GM18909 (cell line): Measurements from ENCODE around the gene SHB.

ENCODE experiments used
- ATAC-seq: cut with Tn5 transposase; IDR thresholded peaks from one replicate; pipeline ENCODE4 v1.9.1; 2021; ENCODE audit warnings: mild to moderate bottlenecking; ENCODE audit not compliant: unreplicated experiment, poor library complexity

SHB gene

DNA sequence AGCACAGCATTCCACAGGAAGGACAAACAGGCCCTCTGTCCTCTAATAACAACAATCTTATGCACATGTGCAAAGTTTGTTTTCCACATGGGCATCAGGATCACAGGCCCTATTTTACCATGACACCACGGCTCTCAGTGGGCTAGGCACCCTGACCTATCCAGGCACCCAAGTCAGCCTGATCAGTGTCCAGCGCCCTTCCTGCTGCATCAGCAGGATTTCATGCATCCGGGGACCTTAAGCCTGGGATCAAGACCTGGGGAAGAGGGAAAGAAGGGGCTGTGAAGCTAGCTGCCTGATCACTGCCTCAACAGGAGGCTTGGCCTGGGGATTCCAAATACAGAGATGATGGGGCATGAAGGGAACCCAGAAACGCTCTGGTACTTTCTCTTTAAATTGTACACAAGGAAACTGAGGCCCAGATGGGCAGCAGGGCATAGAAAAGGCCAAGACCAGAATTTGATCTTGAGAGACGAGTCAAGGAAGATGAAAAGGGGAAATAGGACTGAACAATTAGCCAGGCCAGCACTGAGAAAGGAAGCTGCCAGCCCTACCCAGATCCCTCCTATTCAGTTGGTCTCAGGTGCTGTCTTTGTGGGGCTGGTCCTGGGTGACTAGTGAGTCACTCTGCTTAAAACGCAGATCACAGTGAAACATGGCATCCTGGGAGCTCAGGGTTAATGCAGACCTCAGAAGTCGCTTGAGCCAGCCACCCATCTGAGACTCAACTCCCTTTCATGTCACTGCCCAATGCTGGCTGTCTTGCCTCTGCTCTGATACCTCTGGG is 57.9 kb downstream of the SHB start:
- ATAC-seq, result no peak

DNA sequence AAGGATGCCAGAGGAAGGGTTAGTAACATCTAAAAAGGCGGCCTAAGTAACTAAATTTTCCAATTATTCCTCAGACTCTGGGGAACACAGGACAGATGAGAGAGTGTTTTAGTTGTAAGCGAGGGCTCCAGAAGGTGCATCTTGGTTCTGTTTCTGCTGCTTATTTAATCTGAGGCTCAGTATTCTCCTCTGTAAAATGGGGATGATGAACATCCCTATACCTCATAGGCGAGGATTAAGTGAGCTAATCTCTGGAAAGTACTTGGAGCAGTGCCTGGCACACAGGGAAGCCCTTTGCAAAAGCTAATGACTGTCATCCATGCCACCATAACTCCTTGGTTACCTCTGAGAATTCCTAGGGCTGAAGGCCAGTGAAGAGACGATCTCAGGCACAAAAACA is 59.0 kb downstream of the SHB start:
- no peak for ATAC-seq

DNA sequence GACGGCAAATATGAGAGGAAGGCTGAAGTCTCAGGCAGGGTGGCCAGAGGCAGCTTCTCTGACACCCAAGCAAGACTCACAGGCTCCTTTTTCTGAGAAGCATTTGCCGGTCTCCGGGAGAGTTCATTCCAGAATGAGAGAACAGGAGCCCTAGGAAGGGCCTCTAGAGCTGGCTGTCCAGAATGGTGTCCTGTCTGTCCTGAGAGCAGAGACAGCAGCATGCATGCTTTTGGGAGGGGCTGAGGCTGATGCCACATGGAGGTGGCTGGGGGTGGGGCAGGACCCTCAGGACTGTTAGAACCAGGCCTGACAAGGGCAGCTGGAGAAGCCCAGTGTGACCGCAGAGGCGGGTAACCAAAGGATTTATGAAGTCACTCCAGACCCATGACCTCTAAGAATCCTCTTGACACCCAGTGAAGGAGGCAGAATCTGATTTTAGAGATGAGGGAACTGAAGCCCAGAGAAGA is 60.0 kb downstream of the SHB start:
- no peak for ATAC-seq

DNA sequence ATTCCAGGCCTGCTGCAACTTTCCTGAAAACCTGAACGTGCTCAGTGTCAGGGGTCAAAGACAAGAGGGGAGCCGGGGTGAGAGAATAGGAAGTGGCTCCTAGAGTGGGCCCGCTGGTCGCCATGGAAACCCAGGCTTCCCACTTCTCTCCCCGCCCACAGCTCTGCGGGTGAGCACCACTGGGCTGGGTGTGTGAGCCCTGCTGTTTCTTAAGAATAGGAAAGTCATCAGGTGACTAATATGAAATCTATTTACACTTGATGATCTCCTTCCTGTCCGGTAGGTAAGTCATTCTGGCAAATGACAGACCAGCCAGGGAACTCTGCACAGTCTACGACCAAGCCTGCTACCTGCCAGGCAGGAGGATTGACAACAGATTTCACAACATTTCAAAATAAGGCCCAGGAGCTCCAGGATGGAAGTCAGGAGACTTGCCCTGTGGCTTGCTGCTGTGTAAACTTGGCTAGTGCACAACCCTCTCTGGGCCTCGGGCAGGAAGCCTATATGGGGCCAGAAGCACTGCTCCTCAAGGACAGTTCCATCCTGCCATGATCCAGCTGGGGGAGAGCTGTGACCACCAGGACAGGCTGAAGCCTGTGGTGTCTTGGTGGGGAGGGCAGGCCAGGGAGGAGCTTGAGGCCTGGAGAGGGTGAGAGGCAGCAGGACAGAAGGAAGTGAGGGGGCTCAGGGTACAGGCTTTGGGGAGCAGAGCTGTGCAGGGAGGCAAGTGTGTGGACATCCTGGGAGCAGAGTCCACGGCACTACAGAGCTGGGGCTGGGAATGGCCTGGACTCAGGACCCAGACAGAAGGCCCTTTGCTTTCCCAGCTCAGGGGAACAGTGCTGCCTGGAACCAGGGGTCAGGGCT is 60.6 kb downstream of the SHB start:
- ATAC-seq, result peak; percentile 87

DNA sequence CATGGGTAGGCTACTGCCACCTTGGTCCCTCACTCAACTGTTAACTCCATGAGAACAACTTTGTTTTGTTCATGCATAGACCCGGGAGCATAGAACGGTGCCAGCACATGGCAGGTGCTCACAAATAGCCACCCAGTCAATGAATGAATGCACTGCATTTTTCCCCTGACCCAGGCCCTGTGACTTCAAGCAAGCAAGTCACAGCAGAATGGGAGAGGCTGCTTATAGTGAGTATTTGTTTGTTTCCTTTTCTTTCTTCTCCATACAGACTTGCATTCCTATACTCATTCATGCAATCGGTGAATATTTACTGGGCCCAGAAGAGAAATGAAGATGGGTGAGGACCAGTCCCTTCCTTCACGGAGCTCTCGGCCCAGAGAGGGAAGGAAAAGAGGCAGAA is 62.0 kb downstream of the SHB start:
- no peak for ATAC-seq

DNA sequence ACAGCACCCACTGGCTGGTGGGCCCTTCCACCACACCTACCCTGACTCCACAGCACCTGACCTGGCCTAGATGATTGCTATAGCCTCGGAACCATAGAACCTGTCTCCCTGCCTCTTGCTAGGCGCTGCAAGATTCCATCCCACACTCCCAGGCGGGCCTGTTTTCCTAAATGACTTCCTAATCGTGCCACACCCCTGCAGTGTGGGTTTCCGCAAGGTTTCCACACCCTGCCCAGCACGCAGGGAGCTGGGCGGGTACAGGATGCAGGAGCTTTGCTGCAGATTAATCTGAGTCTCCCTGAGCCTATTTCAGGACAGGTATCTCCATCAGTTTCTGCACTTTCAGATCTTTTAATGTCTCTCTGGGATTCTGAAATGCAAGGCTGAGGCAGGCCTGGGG is 62.9 kb downstream of the SHB start:
- no peak for ATAC-seq

DNA sequence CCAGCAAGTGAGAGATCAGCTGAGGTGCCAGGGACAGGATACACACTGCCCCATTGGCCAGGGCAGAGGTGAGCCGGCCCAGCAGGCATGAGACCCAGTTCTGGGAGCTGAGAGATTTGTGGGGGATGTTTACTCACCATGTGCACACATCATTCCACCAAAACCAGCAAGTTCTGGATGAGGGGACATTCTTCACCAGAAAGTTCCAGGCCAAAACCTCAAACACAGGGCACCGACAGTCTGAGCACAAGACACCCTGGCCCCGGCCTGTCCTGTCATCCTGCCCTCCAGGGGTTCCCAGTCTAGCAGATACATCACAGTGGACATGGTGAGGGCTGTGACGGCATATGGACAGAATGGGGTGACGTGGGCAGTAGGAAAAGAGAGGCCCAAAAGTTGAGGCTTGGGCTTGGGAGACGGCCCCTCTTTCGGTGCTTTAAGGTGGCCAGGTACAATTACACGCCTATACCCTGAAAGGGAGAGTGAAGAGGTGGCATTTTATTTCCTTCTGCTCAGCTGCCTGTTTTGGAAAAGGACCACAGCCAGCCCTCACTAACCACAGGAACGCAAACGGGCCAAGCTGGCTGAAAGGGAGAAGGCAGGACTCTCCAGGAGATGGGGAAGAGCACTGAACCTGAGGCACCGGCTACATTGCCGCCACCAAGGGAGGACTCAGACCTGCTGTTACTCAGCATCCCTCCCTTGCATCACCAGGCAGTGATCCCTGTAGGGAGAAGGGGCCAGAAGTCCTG is 64.0 kb downstream of the SHB start:
- ATAC-seq, result no peak

DNA sequence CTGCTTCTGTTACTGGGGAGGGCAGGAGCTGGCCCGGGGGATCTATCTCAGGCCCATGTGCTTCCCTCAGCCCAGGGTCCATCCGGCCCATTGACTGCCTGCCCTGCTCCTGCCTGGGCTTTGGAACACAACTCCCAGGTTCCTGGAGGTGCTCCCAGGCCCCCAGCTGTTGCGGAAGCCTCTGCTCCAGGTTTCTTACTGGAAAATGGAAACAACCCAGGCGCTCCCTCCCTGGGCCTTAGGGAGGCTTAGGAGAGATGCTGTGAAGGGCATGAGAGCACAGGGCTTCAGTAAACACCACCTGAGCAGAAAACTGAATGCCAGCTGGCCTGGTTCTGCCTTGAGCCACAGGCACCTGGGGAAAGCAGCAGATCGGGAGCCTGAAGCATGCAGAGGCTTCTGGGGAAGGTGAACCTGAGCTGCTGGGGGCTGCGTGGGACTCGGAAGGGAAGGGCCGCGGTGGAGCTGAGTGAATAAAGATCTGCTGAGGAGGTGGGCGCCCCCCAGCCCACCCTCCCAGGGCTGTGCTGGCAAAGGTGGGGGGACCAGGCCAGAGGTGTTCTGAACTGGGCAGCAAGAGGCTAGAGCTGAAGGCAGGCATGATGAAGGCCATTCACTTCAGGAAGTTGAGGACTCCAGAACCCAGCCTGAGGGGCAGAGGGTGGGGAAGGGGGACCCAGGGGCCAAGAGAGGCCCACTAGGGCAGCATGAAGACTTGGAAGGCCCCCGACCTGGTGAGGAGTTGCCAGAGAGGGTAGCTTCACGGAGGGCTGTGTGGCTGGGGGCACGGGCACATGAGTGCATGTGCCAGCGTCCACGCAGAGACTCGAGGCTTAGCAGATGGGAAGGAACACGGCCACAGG is 64.8 kb downstream of the SHB start:
- ATAC-seq, result no peak

DNA sequence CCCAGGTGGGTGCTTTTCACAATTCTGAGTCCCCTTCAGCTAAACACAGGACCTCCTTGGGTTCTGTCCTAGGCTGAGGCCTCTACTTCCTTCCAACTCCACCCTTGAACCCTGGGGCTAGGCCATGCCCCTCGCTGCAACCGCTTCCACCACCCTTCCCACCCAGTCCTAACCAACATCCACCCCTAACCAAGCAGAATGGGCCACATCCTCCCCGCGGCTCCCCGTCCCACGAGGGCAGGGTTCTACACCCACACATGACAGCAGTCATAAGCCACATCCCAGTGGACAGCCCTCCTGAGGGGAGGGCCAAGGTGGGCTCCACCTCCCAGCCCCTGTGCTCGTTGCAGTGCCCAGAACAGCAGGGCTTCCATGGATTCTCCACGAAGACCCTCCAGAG is 65.8 kb downstream of the SHB start:
- no peak for ATAC-seq

DNA sequence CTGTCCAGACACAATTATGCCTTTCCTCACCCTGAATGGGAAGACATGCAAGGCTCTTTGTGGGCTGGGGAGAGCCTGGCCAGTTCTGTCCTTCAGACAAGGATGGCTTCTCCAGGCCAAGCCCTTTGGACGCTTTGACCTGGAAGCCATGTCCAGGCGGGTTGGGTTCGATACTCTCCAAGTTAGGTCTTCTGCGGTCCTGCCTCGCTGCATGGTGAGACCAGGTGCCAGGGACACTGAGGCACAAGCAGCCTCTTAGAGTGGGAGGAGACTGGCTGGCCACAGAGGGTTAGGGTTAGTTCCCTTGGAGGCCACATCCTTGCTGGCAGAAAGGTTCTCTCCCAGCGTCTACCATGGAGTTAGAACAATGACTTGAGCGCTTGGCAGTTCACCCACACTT is 67.6 kb downstream of the SHB start:
- no peak for ATAC-seq

DNA sequence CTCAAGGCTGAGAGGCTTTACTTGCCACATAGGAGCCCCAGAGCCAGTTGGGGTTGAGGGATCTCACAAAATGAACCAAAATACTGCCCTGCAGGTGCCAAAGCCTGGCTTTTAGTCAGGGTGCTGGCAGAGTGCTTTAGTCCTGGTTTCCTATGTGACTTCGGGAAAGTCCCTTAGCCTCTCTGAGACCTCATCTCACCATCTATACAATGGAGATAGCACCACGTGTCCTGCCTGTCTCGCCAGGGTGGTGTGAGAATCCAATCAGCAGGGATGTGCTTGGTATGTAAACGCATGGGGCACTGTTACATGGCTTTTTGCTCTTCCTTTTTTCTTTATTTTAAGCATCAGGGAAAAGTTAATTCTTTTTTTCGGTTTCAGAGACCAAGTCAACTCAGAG is 68.3 kb downstream of the SHB start:
- no peak for ATAC-seq

DNA sequence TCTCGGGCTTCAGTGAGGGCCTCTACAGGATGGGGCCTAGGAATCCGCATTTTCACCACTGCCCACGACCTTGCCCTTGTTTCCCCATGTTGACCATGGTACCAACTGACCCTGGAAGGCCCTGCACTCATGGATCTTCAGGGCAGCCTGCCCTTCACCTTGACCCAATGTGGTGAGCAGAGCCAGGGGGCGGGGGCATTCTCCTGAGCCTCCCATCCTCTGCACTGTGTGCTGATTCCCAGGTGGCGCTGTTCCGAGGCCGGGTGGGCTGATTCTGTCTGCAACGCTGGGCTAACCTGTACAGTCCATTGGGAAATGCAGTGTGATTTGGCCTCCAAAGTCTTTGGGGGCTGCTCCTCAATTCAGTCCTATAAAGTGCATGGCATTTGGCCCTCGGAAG is 68.7 kb downstream of the SHB start:
- ATAC-seq, result no peak

DNA sequence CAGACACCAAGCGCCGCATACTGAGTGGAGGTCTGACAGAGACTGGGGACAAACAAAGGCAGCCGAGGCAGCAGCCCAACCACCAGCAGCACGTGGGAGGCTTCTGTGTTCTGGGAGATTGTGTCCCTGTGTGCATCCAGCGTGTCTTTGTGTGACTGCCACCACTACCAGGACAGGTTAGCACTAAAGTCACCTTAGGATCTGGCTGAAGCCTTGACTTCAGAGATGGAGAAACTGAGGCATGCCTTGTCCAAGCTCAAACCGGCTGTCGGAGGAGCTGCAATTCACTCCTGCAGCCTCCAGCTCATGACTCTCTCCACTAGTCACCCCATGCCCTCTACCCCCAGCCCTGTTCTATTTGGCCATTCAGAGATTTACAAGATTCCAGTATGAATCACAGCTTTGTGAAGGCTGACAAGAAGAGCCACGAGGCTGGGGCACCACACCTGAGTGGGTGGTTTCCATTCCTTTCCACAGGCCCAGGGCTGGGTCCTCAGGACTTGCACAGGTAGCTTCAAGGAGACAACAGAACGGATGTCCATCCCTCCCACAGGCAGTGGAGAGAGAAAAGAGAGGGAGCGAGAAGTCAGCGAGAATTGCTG is 69.3 kb downstream of the SHB start:
- no peak for ATAC-seq

DNA sequence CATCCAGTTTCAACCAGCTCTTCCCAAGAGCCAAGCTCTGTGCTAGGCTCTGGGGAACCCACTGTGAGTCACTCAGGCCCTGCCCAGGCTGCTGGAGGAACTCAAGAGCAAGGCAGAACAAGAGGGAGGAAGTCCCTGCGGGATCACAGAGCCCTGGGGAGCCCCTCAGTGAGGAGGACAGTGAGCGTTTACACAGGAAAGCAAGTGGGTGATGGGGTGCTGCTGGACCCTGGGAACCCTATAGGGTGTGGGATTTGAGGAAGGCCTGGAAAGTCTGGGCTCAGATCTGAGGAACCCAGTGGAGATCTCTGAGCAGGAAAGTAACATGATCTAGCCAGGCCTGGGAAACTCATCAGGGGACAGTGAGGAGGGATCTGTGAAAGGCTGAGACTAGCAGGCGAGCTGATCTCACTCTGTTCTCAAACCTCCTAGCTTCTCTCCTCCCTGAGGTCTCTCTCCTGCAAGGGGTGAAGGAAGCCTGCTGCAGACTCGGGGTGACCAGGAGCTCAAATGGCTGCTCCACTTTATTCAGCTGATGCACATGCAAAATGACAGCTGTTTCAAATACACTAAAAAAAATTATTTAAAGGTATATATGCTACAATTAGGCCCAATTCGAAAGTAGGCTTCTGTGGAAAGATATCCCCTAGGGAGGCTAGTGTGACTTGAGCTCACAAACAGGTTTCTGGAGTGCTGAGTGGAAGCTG is 70.0 kb downstream of the SHB start:
- ATAC-seq, result no peak

DNA sequence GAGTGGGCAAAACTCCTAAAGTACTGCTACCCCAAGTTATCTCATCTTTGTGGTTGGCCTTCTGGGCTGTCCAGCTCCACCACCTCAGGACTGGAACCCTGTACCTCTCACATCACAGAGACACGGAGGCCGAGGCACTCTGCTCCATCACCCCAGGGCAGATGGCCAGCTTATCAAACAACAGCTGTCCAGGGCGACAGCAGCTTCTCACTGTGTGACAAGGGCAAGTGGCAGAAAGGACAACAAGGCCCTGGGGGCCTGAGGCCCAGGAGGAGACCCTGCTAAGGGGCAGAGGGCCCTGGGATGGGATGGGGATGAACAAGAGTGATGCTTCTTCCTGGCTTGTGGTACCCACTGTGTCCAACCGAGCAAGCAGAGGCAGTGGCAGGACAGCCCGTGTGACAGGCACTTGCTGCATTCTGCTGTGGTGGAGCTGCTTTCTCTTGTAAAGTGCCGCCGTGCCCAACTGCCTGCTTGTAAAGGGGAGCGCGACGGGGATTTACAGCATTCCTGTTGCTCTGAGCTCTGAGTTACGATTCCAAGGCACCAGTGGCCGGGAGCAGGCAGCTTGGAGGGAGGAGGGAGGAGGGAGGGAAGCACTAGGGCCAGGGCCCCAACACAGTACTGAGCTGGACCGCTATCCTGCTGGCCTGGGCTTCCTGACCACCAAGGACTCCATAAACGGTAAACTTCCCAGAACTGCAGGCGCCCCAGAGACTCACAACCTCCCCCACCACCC is 71.2 kb downstream of the SHB start:
- ATAC-seq, result no peak

DNA sequence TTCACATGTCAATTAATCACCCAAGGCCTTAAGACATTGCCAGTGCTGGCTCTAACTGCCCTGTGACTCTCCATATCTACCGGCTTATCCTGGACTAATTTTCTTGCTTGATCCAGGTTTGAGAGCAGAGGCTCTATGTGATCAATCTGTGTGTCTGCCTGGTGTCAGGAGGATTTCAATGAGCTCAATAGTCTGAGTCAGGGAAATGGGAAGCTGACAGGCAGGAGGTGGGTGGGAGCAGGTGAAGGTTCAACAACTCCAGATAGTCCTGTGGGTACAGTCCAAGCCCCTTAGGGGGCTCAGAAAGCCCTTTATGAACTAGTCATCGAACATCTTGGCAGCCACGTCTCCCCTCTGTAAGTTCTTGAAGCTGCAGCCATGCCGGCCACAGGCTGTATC is 72.2 kb downstream of the SHB start:
- ATAC-seq, result no peak

DNA sequence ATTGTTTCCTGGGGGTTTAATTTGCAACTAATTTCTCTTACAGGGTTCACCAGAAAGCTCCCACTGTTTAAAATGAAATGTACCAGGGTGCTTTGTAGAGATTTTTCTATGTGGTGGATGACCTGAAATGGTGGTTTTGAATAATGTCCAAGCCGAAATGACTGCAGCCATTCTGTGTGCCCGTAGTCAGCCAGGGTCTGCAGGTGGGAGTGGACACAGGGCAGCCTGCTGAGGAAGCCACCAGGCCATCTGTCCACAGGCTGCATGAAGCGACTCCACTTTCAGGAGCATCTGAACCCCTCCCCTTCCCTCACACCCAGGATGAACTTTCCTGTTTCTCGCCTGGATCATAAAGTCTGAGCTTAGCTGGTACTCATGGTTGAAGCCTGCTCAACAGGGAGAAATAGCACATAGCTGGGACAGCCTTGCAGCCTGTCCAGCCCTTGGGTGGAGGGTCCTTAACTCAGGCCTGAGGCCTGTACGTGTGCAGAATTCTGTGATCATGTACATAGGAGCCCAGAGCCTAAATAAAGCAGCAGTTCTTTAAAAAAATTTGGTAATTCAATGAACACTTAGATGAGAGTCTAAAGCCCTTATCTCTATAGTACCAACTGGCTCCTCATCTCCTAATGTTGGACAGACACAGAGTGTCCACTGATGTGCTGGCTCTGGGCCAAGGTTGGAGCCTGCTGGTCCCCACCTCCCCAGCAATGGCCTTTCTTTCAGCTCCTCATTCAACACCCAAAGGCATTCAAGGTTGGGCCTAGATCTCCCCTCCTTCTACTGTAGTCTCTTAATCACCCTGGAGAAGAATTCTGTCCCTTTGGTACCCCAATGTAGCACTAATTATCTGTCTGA is 72.8 kb downstream of the SHB start:
- no peak for ATAC-seq
